Frontal cortex (tissue), 4 donors: ENCODE data around the gene NFIA. TPM values are rescaled to one million over a fixed set of nuclear protein-coding genes. Genes with fewer than 3 reads are reported as not detected.
A peak's percentile ranks its signal among the peaks of the same experiment; 100 is the strongest.

Experiments used
- DNase-seq, 2 donors: peaks; one replicate each; pipeline ENCODE4 v3.0.0; 2012; ENCODE audit warnings: low spot score in 2 of 2
- FAIRE-seq: peaks from 2 replicates; lab custom pipeline; 2012; peaks lifted over from hg19 to GRCh38; lab: Jason Lieb, UNC
- total RNA-seq: library from RNA; depleted of rRNA; stranded (reverse); fragments of >200 nt; gene quantifications from one replicate; pipeline ENCODE4 v1.2.3, GENCODE V29; 2014
- donor health status: control.
- donor health status: control.
- donor health status: control.

The NFIA gene
- total RNA-seq, 1 donor from 2014 or later: 35.5 TPM

DNA sequence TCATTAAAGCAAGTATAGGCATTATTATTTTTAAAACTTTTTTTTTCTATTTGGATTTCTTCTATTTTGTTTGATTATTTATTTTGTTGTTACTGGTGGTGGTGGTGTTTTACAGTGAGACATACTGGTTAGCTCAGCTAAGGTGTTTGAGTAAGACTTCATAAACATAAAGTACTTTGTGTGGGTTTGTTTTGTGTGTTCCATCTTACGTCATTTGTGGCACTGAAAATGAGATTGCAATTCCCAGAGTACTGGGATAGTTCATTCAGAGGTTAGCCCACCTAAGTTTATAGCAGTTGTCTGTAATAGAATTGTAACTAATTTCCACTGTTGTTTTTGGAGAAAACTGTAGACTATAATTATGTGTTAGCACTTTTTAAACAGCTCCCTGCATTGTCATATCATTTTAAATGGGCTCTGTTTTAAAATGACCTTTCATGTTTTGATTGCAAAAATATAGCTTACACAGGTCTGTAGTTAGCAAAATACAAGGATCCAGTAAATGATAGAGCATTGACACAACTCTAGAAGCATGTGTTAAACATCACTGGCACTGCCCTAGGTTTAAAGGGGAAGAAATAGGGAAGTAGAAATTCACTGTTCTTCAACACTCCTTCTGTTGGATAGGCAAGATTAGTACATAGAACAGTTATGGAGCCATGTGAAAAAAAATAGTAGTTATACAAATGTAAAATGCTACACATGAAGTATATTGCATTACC lies 171.7 kb downstream of the NFIA start:
- FAIRE-seq (no peak), DNase-seq (no peak)

DNA sequence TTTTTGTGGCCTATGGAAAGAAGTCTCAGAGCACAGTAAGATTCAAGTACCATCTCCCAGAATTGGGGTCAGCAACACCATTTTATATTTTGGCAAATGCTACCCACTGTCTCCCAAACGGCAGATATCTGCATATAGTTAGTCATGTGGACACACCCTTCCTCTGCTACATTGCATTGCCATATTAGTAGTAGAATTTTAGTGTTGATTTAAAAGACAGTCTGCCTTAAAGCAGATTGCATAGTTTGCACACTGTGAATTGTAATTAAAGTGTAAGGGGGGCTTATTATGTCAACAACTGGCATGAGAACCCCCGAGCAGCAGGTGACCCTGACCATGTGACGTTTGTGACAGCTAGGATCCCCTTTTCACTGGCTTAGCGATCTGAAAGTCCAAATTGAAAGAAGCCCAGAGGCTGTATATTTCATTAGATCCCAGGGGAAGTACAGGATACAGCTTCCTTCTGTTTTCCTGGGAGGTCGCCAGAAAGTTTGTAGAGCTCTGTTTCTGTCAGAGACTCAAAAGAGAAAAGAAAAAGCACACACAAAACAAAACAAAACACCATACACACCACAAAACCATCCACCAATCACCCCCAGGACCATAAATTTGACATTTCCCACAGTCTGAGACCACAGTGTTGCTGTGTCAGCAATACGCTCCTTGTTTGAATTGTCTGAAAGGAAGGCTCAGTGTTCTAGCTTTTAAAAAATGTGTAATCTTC lies 172.4 kb downstream of the NFIA start:
- DNase-seq: no peak
- no peak for FAIRE-seq

DNA sequence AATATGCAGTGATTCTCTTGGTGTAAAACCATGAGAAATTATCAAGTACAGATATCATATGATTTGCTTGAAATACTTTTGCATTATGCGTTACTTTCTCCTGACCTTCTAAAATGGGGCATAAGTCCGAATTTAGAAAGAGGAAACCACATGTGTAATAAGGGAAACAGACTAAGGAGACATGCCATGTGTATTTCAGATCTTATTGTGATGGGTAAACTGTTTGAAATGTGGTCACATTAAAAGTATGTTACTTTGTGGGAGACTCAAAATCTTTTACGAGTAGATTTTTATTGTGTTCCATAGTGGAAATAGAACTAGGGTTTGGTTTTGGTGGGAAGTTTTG lies 173.0 kb downstream of the NFIA start:
- DNase-seq (no peak), FAIRE-seq (no peak)

DNA sequence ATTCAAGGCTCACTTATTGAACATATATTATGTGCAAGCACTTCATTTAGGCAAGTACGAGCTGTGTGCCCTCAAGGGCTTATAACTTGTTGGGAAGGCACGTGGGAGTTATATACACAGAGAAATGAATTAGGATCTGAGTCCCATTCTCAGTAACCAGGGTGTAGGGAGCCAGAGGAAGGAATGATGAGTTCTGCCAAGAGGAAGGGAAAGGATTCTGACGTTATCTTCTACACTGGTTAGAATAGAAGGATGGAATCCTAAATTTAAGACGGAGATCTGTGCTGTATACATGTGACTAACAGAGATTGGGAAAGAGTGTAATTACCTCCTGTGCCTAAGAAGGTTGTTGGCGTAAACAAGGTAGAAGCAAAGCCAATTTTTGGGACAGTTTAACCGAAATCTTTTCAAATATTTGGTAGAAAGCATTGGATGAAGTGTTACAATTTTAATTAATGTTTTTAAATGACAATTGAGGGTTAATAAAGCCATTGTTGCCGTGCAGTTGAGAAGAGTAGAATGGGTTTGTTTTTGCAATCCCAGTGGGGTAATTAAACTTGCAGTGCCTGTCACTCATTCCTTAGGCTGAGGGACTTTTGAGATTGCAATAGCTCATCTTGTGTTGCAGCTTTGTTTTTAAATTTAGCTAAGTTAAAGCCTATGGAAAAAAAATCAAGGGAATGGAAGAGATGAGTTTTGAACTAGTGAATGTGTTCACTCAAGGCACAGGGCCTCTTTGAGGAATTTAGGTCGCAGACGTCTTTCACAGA lies 177.2 kb downstream of the NFIA start:
- FAIRE-seq (no peak), DNase-seq (no peak)

DNA sequence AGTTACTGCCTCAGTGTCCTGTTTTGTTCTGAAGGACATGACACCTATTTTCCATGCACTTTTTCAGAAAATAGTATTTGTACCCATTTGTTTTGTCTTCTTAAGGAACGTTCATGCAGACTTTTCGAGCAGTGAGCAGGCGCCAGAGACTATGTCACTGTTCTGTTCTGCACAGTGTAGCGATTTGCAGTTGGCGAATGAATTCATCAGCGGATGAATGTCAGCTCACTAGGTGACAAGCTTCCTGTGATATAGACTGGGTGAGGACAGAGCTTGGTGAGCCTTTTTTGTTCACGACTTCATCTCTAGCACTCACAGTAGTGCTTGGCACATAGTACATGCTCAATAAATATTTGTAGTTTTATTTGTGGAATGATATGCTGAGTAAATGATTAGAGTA lies 177.8 kb downstream of the NFIA start:
- DNase-seq (no peak), FAIRE-seq (no peak)

DNA sequence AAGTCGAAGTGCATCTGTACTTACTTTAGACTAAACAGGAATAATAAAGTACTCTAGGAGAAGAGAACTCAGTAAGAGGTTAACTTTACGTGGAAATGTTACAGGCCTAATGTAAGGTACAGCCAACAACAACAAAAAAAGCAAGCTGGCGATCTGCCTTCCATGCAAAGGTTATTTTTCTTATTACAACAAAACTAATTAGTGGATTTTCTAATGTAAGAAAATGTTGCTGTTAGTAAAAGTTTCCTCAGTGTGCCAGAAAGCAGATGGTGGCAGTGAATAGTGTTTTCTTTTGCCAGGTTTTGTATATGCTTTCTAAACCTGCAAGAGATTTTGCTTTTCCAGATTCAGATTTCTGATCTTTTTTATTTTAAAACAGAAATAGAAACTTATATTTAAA lies 179.2 kb downstream of the NFIA start:
- FAIRE-seq (no peak), DNase-seq (no peak)

DNA sequence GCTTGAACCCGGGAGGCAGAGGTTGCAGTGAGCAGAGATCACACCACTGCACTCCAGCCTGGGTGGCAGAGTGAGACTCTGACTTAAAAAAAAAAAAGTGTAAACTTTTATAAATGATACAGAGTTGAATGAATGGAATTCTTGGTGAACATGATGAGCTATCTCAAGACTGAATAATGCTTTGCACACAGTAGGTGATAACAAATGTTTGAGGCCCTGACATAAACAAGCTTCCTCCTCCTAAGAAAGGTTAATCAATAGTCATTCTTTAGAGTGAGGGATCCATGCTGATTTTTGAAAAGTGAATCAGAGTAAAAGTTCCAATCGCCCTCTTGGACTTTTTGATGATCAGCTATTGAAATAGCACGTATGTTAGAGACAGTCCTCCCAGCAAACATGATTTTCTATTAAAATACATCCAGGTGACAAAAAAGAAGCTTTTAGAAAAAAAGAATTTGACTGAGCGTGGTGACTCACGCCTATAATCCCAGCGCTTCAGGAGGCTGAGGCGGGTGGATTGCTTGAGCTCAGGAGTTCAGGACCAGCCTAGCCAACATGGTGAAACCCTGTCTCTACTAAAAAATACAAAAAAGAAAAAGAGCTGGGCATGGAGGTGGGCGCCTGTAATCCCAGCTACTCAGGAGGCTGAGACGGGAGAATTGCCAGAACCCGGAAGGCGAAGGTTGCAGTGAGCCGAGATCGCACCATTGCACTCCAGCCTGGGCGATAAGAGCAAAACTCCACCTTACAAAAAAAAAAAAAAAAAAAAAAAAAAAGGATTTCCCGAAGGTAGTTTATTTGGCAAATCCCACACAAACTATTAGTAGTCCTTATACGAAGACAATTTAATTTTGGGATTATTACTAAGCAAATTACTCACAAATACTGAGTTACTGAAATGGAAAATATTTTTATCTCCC lies 181.8 kb downstream of the NFIA start:
- no peak for DNase-seq
- FAIRE-seq: no peak

DNA sequence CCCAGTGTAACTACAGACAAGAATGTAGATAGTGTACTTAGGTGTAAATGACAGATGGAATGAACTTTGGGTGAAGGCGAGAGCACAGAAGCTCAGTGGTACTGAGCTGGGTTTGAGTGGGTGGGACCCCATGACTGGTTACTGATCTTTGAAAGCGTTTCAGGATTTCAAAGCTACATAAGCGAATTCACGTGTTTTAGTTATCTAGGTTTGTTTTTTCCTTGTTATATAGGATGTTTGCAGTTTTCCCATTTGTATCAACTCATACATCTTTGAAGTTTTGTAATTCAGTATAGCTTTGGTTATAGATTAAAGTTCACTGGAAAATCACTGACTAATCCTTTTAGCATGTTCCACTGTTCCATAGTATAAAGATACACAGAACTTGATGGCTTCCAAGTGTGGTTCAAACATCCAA lies 182.5 kb downstream of the NFIA start:
- no peak for FAIRE-seq
- DNase-seq: no peak

DNA sequence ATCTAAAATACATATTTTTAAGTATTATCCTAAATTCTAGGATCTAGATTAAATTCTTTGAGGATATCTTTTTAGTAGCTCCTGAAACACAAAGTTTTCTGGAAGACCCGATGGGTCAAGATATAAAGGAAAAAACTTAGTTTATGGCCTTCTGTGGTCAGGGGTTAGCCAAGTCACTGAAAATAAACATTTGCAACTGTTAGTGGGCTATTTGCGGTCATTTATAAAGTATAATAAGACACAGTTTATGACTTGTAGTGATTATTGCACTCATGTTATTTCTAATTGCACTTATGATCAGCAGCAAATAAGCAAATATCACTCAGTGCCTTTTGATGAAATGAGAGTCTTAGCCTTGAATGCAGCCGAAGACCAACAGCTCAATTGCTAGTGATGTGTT lies 183.3 kb downstream of the NFIA start:
- DNase-seq: no peak
- FAIRE-seq: no peak

DNA sequence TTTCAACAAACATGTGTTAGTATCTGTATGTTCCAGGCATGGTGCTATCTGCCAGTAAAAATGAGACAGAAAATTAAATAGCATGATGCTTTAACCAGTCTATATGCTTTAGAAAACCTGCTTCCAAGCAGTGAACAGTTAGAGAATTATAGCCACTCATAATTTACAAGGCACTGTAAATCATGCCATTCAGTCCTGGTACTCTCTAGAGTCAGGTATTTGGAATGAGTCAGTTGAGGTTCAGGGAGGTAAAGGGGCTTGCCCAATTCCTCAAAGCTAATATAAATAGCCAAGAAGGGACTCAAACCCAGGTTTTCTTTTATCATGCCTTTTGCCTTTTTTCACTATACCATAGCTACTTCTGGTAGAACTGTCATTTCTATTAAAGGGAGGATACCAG lies 184.4 kb downstream of the NFIA start:
- no peak for DNase-seq
- no peak for FAIRE-seq

DNA sequence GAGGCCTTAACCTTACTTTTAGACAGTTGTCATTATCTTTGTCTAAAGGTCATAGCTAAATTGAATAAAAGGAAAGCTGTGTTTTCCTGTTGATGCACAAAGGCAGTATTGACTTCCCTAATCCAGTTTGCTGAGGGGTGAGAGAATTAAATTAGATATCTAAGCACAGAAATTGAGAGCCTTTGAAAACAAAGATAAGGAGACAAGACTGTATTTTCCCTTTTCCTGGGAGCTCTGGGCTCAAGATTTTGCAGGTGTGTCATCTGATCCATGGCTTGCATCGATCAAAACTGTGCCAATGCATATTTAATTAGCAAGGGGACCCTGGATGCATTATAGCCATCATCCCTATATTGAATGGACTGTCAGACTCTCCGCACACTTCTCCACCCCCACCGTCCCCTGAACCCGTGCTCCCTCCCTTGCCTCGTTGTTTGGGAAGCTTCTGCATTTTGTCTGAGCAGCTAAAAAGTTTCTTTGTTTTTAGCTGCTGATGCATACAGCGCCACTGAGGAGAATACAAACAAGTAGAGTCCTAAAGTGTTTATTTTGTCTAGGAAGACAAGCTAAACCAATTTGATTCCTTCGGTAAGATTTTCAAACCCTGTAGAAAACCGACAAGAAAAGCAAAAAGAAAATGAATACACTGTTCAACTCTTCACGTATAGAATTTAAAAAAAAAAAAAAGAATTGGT lies 186.3 kb downstream of the NFIA start:
- no peak for DNase-seq
- FAIRE-seq: peak; percentile 95

DNA sequence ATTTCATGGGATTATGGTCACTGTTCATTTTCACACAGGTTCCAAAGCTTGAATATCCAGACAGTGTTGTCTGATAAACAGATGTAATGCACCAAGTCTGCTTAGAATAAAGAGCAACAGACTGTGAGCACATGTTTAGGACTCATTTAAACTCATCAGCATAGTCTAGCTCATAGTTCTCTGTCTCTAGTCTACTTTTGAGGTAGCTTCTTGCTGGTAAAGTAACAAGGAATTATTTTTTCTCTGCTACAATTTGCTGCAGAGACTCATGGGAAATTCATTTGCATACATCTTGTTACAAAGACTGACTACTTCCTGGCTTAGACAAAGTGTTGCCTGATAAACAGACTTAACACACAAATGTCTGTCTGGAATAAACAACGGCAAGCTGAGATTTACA lies 187.2 kb downstream of the NFIA start:
- no peak for FAIRE-seq
- no peak for DNase-seq

DNA sequence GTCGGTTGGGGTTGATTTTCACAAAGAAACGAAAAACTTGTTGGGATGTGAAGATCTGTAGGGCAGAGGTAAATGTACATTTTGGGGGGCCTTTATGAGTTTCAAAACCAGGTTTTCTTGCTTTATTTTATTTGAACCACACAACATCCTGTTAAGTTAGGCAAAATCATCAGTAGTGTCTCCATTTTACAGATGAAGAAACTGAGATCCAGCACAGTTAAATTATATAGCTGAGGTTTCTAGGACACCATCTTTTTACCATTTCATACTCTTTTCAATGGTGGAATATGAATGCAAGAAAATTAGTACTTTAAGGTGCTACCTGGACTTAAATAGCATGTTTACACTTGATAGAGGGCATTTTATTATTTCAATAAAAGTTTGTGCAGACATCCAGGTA lies 187.7 kb downstream of the NFIA start:
- FAIRE-seq: no peak
- no peak for DNase-seq

DNA sequence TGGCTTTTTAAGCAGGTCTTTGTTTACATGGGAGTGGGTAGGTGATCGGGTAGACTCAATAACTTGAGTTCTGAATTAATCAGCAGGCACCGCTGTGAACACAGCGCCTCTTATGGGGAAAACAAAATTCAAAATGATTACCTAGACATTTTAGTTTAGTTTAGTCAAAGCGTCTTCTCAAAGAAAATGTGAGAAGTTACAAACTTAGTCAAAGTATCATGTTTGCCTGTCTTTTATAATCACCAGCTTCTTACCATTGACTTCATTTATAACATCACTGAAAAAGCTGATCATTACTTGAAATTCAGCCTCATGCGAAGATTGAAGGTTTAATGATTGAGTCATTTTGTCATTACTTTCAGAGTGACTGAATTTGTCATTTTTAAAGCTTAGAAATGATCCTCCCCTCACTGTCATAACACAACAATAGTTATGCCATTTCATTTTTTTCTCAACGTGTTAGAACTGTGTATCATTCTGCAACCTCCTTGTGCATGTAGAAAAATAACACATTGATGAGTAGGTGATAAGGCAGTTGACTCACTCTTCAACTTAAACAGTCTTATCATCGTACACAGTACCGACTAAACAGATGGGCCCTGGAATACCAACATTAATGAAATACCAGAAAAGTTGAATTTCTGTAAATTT lies 188.5 kb downstream of the NFIA start:
- FAIRE-seq (no peak), DNase-seq (no peak)

DNA sequence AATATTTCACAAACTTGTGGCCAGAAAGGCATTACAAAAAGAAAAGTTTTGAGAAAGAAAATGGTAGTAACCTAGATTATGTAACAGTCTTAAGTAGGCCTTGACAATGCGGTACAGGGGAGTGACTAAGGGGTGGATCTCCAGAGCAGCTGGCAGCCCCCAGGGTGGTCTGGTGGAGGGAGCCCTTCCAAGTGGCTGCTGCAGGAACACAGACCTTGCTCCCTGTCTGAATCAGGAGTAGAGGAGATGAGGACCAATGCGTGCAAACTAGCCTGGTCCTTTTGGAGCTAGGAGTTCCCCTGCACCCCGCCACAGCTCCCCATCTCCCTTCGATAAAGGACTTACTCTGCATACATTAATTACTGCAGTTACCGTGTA lies 189.0 kb downstream of the NFIA start:
- DNase-seq (no peak), FAIRE-seq (no peak)

DNA sequence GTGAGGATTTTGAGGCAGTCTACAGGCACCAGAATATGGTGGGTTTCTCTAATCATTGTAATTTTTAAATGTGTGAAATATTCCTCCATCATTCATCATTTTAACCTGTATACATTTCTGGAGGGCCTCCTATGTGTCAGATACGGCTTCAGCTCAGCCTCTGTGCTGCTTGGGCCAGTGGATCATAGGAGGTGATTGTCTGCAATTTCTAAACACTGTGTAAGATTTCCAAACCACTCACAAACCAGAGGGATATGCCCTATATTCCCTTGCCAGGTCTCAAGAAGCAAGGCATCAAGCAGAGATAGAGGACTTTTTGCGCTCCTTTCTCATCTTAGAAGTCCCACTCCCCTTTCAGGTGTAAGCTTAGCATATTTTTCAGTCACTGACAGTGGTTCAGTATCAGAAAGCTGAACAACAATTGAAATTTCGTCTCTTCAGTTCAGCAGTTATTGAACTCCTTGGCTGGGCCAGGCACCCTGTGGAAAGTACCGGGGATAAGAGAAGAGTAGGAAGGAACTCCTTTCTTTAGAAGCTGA lies 190.9 kb downstream of the NFIA start:
- DNase-seq (no peak), FAIRE-seq (no peak)

DNA sequence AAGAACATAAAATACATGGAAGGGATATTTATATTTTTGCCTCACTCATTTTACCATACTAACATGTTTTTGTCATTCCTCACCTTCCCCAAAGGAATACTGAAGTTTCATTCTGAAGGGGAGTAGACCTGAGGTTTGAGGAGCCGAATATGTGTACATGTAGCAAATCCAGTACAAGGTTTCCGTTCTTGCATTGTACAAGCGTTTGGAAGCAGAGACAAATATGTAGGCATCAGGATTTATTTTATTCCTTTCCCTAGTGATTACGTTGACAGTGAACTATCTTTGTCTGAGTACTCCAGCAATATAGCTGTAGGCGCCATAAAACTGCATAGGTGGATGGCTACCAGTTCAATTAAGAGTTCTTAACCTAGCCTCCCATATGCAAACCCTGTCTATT lies 191.5 kb downstream of the NFIA start:
- FAIRE-seq: no peak
- DNase-seq: no peak

DNA sequence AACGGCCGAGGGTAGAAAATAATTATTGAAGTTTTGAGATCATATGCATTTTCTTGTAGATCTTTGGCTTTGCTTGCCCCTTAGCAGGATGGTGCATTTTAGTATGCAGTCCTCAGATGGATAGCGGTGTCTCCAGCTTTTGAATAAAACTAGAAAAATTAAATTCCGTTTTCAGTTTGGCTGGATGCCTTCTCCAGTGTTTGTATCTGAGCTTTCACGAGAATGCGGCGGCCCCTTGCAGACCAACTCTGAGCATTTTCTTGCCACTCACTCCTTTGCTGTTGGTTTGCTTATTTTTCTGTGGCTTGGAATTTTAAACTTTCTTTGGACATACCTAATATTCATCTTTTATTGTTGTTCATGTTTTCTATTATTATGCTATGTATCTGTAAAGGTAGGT lies 192.6 kb downstream of the NFIA start:
- DNase-seq (no peak), FAIRE-seq (no peak)

DNA sequence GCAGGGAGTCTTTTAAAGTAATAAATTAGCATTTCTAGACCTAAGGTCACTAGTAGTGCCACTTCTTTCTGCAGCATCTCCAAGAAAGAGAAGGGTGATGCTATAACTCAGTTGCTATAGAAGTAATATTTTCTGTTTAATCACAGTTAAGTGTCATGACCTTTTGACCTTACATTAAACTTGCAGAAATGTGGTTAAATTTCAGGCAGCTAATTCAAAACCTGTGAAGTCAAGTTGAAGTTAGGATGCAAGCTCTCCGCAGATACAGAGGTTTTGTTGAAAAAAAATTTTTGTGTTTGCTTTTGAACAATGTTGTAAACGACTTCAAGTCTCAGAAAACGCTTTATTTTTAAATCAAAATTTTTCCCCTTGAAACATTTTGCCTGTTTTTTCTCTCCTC lies 193.9 kb downstream of the NFIA start:
- no peak for DNase-seq
- no peak for FAIRE-seq
